HEK293T (cell line): ENCODE measurements around the gene CACNA1C.

Experiments used
- CTCF ChIA-PET: fragments of 350-600 bp; formaldehyde crosslinking; extraction: SDS; loops from one replicate; lab custom pipeline; 2021; ENCODE audit warnings: antibody characterized with exemption, inconsistent platforms; lab: Yijun Ruan, JAX
- POLR2A ChIA-PET: fragments of 350-600 bp; formaldehyde crosslinking; extraction: SDS; loops from one replicate; lab custom pipeline; 2020; ENCODE audit warnings: antibody characterized with exemption, inconsistent platforms; lab: Yijun Ruan, JAX
- DNase-seq: peaks from one replicate; pipeline ENCODE4 v3.0.0; 2012; ENCODE audit warnings: mixed read lengths; ENCODE audit errors: extremely low spot score
- ARNT ChIP-seq: fragments of 450-650 bp; IDR thresholded peaks from 2 replicates; pipeline ENCODE4 v1.6.1; 2017; ENCODE audit warnings: mild to moderate bottlenecking
- BHLHE40 ChIP-seq: fragments of 450-650 bp; IDR thresholded peaks from 2 replicates; pipeline ENCODE4 v1.6.1; 2016; ENCODE audit warnings: mild to moderate bottlenecking, moderate library complexity, borderline replicate concordance
- CTBP1 ChIP-seq: fragments of 450-650 bp; IDR thresholded peaks from 2 replicates; pipeline ENCODE4 v1.6.1; 2016; ENCODE audit warnings: borderline replicate concordance
- ELF4 ChIP-seq: fragments of 450-650 bp; IDR thresholded peaks from 2 replicates; pipeline ENCODE4 v1.6.1; 2017; ENCODE audit warnings: antibody characterized with exemption
- FOXA1 ChIP-seq: fragments of 450-650 bp; IDR thresholded peaks from 2 replicates; pipeline ENCODE4 v1.6.1; 2016; ENCODE audit warnings: mild to moderate bottlenecking
- FOXK2 ChIP-seq: fragments of 450-650 bp; IDR thresholded peaks from 2 replicates; pipeline ENCODE4 v1.6.1; 2016; ENCODE audit warnings: mild to moderate bottlenecking
- FOXM1 ChIP-seq: fragments of 450-650 bp; IDR thresholded peaks from 2 replicates; pipeline ENCODE4 v1.6.1; 2017; ENCODE audit warnings: mild to moderate bottlenecking, borderline replicate concordance
- HDGF ChIP-seq: fragments of 450-650 bp; IDR thresholded peaks from 2 replicates; pipeline ENCODE4 v1.6.1; 2017; ENCODE audit warnings: antibody characterized with exemption, borderline replicate concordance
- L3MBTL2 ChIP-seq: fragments of 450-650 bp; conservative IDR thresholded peaks from 2 replicates; pipeline ENCODE4 v1.6.1; 2016; ENCODE audit warnings: mild to moderate bottlenecking
- LEF1 ChIP-seq: fragments of 450-650 bp; IDR thresholded peaks from 2 replicates; pipeline ENCODE4 v1.6.1; 2017; ENCODE audit warnings: mild to moderate bottlenecking, borderline replicate concordance
- NFRKB ChIP-seq: fragments of 450-650 bp; IDR thresholded peaks from 2 replicates; pipeline ENCODE4 v1.6.1; 2016; ENCODE audit warnings: mild to moderate bottlenecking, moderate library complexity
- PKNOX1 ChIP-seq: fragments of 450-650 bp; IDR thresholded peaks from 2 replicates; pipeline ENCODE4 v1.6.1; 2016
- SP1 ChIP-seq: fragments of 450-650 bp; IDR thresholded peaks from 2 replicates; pipeline ENCODE4 v1.6.1; 2017
- SUZ12 ChIP-seq: fragments of 450-650 bp; IDR thresholded peaks from 2 replicates; pipeline ENCODE4 v1.6.1; 2016; ENCODE audit warnings: mild to moderate bottlenecking
- TARDBP ChIP-seq: fragments of 450-650 bp; IDR thresholded peaks from 2 replicates; pipeline ENCODE4 v1.6.1; 2016
- ZNF384 ChIP-seq: fragments of 450-650 bp; IDR thresholded peaks from 2 replicates; pipeline ENCODE4 v1.6.1; 2016

CACNA1C gene

GRCh38 chr12:2166696-2167095 is 113.9 kb downstream of the CACNA1C start:
- ChIA-PET POLR2A (no interaction called here), CTCF (no interaction called here)
- no peak for TF ChIP-seq FOXK2
- TF ChIP-seq FOXM1 = no peak
- TF ChIP-seq NFRKB = no peak
- TF ChIP-seq ARNT = no peak
- no peak for TF ChIP-seq HDGF
- no peak for TF ChIP-seq SUZ12
- TF ChIP-seq FOXA1 = no peak
- no peak for TF ChIP-seq CTBP1
- TF ChIP-seq L3MBTL2 = no peak
- no peak for TF ChIP-seq SP1
- no peak for DNase-seq

- DNase-seq = no peak
- no peak for TF ChIP-seq SP1
- no peak for TF ChIP-seq ZNF384
- no peak for TF ChIP-seq FOXM1
- TF ChIP-seq NFRKB = no peak
- TF ChIP-seq CTBP1 = no peak
- no peak for TF ChIP-seq FOXK2
- no peak for TF ChIP-seq PKNOX1
- no peak for TF ChIP-seq ARNT
- ChIA-PET CTCF (no interaction called here), POLR2A (no interaction called here)
Measured at GRCh38 chr12:2167231-2167630, 114.4 kb downstream of the CACNA1C start.

DNA sequence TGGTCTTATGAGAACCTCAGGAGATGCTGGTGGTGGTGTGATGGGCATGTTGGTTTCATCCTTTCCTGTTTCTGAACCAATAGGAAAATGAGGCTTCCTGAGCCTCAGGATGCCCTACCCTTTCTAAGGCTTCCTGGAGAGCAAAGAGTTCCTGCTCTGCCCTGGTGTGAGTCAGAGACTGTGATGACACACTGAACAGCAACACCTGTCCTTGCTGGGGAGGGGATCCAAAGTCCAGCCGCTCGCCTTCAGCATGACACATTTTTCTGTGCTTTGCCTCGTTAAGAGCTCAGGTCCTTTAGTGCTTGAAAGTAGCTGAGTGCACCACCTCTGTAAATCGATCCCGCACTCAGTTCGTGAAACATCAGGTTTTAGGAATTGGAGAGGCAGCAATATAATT is 116.0 kb downstream of the CACNA1C start:
- CTCF ChIA-PET = no interaction called here
- no peak for DNase-seq
- TF ChIP-seq ELF4 (no peak), ARNT (no peak), LEF1 (no peak), BHLHE40 (no peak), FOXK2 (no peak), ZNF384 (no peak), PKNOX1 (no peak), NFRKB (no peak)
- POLR2A ChIA-PET = no interaction called here

GRCh38 chr12:2169489-2169888 is 116.7 kb downstream of the CACNA1C start:
- no peak for TF ChIP-seq SP1
- TF ChIP-seq FOXK2 = no peak
- TF ChIP-seq TARDBP = no peak
- no peak for TF ChIP-seq ELF4
- TF ChIP-seq HDGF = no peak
- TF ChIP-seq LEF1 = no peak
- no peak for TF ChIP-seq NFRKB
- TF ChIP-seq ARNT = no peak
- no peak for TF ChIP-seq BHLHE40
- no peak for TF ChIP-seq ZNF384
- no peak for TF ChIP-seq L3MBTL2
- TF ChIP-seq PKNOX1 = no peak
- POLR2A ChIA-PET = no interaction called here
- CTCF ChIA-PET = no interaction called here
- no peak for DNase-seq

GRCh38 chr12:2169940-2170339 is 117.2 kb downstream of the CACNA1C start:
- ChIA-PET POLR2A (no interaction called here), CTCF (no interaction called here)
- no peak for DNase-seq
- TF ChIP-seq TARDBP = no peak
- TF ChIP-seq FOXA1 = no peak
- no peak for TF ChIP-seq ELF4
- no peak for TF ChIP-seq NFRKB
- no peak for TF ChIP-seq PKNOX1
- TF ChIP-seq SUZ12 = no peak

GRCh38 chr12:2170376-2170775 is 117.6 kb downstream of the CACNA1C start:
- ChIA-PET POLR2A (no interaction called here), CTCF (no interaction called here)
- no peak for DNase-seq
- TF ChIP-seq ZNF384 = no peak
- no peak for TF ChIP-seq FOXA1
- no peak for TF ChIP-seq ELF4
- no peak for TF ChIP-seq PKNOX1
- no peak for TF ChIP-seq L3MBTL2
